Measurements from ENCODE around the gene CIC.

CIC gene

DNA sequence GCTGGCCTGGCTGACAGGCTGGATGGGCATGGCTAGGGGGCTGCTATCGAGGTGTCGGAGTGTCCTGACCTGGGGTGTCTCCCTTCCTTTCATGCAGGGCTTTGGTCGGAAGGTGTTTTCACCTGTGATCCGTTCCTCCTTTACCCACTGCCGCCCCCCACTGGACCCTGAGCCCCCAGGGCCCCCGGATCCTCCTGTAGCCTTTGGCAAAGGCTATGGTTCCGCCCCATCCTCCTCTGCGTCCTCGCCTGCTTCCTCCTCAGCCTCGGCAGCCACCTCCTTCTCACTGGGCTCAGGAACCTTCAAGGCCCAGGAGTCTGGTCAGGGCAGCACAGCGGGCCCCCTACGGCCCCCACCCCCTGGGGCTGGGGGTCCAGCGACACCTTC lies 21.1 kb downstream of the CIC start:
- no peak for DNase-seq

DNA sequence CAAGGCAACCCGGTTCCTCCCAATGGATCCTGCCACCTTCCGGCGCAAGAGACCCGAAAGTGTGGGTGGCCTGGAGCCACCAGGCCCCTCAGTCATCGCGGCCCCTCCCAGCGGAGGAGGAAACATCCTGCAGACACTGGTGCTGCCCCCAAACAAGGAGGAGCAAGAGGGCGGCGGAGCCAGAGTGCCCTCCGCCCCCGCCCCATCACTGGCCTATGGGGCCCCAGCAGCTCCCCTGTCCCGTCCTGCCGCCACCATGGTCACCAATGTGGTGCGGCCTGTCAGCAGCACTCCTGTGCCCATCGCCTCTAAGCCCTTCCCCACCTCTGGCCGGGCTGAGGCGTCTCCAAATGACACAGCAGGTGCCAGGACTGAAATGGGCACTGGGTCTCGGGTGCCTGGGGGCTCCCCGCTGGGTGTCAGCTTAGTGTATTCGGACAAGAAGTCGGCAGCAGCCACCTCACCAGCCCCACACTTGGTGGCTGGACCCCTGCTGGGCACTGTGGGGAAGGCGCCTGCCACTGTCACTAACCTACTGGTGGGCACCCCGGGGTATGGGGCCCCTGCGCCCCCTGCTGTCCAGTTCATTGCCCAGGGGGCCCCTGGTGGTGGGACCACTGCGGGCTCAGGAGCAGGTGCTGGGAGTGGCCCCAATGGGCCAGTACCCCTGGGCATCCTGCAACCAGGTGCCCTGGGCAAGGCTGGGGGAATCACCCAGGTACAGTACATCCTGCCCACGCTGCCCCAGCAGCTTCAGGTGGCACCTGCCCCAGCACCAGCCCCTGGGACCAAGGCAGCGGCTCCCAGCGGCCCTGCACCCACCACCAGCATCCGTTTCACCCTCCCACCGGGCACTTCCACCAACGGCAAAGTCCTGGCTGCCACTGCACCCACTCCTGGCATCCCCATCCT lies 21.7 kb downstream of the CIC start:
- DNase-seq = no peak

DNA sequence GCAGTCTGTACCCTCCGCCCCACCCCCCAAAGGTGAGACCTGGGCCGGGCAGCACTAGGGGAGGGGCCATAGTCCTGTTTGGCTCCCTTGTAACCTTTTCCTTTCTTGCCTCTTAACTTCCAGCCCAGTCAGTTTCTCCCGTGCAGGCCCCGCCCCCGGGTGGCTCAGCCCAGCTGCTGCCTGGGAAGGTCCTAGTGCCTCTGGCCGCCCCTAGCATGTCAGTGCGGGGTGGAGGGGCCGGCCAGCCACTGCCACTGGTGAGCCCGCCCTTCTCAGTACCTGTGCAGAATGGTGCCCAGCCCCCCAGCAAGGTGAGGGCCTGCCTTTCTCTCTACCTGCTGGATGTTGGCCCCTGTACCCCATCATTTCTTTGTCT lies 22.4 kb downstream of the CIC start:
- no peak for DNase-seq

DNA sequence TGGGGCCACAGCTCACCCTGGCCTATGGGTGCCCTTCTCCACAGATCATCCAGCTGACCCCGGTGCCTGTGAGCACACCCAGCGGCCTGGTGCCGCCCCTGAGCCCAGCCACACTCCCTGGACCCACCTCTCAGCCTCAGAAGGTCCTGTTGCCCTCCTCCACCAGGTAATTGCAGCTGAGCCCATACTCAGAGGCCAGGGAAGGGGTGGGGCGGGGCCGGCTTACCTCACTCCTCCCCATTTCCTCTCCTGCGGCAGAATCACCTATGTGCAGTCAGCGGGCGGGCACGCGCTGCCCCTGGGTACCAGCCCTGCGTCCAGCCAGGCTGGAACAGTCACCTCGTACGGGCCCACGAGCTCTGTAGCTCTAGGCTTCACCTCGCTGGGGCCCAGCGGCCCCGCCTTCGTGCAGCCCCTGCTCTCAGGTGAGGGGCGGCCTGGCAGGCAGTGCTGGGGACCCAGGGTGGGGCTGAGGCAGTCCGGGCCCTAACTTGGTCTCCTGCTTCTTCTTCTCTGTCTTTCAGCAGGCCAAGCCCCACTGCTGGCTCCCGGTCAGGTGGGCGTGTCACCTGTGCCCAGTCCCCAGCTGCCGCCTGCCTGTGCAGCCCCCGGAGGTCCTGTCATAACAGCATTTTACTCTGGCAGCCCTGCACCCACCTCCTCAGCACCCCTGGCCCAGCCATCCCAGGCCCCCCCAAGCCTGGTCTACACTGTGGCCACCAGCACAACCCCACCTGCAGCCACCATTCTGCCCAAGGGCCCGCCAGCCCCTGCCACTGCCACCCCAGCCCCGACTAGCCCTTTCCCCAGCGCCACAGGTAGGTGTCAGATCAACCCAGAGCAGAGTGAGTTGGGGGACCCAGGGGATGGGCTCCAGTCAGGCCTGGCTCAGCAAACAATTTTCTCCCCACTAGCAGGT lies 23.2 kb downstream of the CIC start:
- DNase-seq = no peak

DNA sequence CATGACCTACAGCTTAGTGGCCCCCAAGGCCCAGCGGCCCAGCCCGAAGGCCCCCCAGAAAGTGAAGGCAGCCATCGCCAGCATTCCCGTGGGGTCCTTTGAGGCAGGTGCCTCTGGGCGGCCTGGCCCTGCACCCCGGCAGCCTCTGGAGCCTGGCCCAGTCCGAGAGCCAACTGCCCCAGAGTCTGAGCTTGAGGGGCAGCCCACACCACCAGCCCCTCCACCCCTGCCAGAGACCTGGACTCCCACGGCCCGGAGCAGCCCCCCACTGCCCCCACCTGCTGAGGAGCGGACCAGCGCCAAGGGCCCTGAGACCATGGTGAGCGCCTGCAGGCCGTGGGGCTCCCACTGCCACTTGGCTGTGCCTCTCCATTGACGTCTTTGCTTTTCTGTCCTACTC lies 23.9 kb downstream of the CIC start:
- DNase-seq = no peak

DNA sequence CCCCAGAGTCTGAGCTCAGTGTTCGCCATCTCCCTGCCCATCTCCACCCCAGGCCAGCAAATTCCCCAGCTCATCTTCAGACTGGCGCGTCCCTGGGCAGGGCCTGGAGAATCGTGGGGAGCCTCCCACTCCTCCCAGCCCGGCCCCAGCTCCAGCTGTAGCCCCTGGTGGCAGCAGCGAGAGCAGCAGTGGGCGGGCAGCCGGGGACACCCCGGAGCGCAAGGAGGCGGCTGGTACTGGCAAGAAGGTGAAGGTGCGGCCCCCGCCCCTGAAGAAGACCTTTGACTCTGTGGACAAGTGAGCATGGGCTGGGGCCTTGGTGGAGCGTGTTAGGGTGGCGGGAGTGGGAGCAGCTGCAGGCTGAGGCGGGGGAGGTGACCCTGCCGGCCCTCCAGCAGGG lies 24.5 kb downstream of the CIC start:
- no peak for DNase-seq

DNA sequence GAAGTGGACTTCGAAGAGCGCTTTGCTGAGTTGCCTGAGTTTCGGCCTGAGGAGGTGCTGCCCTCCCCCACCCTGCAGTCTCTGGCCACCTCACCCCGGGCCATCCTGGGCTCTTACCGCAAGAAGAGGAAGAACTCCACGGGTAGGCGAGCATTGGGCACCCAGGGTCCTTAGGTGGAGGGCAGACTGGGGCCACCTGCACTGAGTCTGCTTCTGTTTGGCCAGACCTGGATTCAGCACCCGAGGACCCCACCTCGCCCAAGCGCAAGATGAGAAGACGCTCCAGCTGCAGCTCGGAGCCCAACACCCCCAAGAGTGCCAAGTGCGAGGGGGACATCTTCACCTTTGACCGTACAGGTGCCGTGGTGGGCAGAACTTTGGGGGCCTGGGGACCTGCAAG lies 24.9 kb downstream of the CIC start:
- no peak for DNase-seq

DNA sequence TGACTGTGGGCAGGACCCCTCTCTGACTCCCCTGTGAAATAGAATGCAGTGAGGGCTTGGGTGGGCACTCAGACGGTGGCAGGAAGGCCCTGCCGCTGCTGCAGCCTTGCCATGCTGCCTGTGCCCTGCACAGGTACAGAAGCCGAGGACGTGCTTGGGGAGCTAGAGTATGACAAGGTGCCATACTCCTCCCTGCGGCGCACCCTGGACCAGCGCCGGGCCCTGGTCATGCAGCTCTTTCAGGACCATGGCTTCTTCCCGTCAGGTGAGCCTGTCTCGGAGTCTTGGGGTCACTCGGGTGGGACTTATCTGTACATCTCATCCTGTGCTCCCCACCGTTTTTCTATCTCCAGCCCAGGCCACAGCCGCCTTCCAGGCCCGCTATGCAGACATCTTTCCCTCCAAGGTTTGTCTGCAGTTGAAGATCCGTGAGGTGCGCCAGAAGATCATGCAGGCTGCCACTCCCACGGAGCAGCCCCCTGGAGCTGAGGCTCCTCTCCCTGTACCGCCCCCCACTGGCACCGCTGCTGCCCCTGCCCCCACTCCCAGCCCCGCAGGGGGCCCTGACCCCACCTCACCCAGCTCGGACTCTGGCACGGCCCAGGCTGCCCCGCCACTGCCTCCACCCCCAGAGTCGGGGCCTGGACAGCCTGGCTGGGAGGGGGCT lies 25.6 kb downstream of the CIC start:
- no peak for DNase-seq

DNA sequence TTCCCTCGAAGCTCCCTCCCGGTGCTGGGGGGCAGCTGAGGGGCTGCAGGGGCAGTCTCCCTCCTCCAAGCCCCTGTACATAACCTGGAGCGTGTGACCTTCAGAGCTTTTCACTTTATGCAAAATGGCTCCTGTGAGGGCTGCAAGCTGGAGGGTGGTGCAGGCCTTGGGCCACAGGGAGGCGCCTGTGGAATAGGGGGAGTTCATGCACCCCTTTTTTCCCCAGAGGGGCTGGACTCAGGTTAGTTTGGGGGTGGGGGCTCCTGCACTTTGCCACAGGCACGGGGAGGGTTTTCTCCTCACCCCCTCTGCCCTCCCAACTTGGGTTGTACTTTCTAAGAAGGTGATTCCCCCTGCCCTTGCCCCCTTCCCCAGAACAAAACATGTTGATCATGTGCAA lies 26.3 kb downstream of the CIC start:
- DNase-seq = no peak

DNA sequence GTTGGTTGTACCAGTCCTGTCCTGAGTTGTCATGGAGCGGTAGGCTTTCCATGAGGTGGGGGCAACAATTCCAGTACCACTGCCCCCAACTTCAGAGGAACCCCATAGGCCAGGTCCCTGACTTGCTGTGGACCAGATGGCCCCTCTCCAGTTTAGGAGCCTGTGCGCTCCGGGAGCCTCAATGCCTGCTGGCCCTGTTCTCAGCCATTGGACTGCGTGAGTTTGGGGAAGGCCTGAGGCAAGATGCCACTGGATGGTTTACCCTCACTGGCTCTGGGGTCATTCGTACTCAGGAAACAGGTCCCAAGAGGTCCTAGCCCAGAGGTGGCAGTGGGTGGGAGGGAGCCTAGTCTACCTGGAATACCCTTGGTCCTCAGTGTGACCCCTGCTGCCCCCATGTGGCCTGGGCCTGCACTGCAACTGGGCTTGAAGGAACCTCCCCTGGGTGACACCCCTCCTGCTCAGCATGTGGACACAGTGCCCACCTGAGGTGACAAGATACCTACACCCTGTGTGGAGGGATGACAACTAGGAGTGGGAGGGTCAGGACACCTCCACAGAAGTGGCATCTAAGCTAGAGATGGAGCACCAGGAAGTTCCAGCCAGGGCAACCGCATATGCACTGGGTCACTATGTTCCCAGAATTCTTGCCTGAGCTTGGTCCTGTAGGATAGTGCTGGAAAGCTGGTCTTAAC lies 26.9 kb downstream of the CIC start:
- no peak for DNase-seq

DNA sequence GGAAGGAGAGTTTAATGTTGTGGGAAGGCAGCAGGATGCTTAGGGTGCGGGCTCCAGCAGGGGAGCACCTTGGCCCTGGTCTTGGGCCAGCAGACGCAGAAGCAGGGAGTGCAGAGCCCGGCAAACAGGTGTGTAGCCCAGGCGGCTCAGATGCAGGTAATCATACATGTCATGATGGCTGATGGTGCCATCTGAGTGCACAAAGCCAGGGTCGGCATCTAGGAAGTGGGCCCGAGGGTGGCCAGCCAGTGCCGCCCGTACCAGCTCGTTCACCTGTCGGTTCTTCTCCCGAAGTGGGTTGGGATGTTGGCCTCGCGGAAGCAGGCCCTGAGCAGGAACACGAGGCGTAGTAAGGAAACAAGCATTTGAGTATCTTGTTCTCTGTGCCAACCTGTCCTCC lies 28.0 kb downstream of the CIC start:
- no peak for DNase-seq

DNA sequence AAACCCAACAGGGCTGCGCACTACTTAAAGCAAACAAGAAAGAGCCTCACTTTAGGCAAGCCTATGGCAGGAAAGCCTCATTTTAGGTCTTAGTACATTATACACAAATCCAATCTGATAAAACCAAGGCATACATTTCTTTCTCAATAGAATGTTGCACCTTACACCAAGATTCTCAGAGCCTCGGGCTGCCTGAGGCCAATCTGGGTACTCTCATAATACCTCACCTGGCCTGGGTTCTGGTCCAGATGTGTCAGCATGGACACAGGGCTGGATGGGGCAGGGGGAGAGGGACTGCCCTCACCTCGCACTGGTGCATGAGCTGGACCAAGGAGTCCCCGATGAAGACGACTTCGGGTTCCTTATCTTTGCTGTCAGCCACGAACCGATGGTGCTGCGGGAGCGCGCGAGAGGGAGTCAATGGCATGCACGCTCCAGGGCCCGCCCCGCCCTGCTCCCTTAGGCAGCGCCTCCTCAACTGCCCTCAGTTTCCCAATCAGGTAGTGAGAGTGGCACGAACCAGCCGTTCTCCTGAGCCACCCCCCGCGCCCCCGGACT lies 32.7 kb downstream of the CIC start, which contains the start of gene PRR19:
Gene PRR19, plus strand, starts transcription at position 487 of the 558 bp plus-strand sequence. CDS start 7,453 bp downstream, outside the sequence.
- no peak for DNase-seq

DNA sequence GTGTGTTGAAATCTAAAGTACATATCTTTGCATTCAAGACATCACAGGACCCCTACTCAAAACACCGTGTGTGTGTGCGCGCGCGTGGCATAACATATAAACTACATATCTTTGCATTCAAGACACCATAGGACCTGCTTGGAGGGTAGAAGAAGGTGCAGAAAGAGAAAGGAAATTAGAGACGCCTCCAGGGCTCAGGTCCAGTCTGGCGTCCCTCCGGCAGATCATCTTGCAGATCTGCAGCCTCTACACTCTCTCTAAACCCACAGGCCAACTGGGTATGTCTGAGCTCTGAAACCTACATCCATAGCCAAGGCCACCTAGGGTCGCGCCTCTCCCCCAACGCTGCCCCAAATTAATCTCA lies 34.0 kb downstream of the CIC start:
- DNase-seq = no peak

DNA sequence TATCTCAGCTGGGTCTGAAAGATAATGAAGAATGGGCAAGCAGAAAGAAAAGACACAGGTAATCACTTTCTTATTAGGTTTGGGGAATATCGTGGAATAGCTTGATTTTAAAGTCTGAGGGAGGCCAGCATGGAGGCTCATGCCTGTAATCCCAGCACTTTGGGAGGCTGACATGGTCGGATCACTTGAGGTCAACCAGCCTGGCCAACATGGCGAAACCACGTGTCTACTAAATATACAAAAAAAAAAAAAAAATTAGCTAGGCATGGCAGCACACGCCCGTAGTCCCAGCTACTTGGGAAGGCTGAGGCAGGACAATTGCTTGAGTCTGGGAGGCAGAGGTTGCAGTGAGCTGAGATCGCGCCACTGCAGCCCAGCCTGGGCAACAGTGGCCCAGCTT lies 34.8 kb downstream of the CIC start:
- DNase-seq = no peak

DNA sequence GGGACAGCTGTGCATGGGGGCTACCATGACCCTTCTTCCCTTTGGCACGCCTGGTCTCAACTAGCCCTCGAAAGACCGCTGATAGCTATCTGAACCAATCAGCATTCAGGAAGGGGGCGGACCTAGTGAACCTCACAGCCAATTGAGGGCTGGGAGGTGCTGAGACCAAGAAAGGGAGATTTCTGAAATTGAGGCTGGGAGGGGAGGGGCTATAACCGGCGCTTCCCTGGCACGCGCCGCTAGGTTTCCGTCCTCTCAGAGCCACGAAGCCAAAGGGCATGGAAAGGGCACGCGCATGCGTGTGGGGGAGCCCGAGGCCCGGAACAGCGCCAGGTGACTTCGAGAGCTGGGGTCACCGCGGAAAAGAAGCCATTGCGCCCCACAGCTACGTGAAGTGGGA lies 37.6 kb downstream of the CIC start:
- DNase-seq = no peak

DNA sequence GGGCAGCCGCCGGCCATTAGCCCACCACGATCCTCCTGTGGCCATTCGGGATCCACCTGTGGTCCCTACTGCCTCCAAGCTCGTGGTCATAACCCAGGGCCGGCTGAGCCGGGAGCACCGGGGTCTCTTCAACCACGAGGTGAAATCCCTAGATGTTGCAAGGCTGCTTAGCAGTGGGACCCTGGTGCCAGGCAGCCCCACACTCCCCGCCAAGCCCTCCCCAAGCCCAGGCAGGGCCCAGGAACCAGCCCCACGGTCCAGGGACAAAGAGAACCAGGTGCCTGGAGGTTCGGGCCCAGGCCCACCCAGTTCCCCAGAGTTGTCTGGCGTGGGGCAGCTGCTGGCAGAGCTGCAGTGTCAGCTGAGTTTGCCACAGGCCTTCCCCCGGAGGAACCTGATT lies 40.6 kb downstream of the CIC start:
- DNase-seq = no peak

DNA sequence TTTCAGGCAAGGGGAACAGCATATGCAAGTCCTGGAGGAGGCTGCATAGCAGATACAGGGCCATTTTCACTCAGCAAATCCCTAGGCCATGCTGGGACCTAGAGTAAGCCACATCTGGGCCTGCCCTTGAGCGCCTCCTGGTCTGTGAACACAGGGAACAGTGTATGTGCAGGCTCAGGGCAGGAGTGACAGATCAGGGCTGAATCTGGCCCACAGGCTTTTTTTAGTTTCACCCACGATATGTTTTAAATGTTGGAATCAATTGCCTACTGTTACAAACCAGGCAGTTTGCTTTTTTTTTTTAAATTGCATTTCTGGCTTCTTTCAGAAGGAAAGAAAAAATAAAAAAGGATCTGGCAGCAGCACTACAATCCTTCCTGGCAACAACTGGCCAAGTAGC lies 42.6 kb downstream of the CIC start:
- DNase-seq = no peak

DNA sequence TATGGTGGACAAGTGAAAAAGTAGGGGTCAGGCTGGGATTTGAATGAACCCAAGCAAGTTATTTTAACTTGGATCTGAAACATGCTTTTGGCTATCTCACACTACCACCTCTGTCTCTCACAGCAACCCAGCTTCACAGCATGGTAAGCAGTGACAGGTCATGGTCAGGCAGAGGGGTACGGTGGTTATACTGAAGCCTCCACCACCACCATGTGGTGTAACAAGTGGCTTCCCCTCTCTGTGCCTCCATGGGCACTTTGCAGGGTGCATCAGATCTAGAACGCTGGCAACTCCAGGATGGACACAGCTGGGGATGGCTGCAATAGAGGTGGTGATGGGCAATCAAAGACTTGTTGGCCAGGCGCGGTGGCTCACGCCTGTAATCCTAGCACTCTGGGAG lies 43.3 kb downstream of the CIC start:
- no peak for DNase-seq

DNA sequence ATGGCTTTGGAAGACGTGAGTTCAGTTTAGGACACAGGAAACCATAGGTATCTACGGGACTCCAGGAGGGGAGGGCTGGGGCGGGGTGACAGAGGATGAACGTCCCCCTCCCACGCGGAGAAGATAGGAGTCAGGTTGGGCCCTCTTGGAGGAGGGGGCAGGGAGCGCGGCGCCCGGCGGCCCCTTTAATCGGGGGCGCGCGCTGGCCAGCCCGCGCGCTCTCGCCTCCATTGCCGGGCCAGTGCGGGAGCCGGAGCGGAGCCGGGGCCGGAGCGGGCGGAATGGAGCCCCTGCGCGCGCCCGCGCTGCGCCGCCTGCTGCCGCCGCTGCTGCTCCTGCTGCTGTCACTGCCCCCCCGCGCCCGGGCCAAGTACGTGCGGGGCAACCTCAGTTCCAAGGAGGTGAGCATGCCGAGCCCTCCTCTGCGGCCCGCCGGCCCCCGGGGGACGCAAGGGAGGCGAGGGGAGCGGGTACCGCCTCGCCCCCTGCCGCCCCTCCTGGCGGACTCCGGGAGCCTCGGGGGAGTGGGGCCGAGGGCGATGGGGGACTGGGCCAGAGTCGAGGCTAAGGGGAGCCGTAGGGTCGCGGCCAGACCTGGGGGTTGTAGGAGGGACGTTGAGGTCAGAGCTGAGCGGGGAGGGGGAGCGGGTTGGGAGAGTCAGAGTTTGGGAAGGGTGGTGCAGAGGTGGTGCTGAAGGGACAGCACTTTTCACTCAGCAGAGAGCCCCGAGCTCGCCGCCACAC lies 44.2 kb downstream of the CIC start, which contains the start of gene TMEM145:
Gene TMEM145, plus strand, starts transcription at position 214 of the 744 bp plus-strand sequence. Its CDS starts 68 bp downstream, at position 282.
- no peak for DNase-seq

DNA sequence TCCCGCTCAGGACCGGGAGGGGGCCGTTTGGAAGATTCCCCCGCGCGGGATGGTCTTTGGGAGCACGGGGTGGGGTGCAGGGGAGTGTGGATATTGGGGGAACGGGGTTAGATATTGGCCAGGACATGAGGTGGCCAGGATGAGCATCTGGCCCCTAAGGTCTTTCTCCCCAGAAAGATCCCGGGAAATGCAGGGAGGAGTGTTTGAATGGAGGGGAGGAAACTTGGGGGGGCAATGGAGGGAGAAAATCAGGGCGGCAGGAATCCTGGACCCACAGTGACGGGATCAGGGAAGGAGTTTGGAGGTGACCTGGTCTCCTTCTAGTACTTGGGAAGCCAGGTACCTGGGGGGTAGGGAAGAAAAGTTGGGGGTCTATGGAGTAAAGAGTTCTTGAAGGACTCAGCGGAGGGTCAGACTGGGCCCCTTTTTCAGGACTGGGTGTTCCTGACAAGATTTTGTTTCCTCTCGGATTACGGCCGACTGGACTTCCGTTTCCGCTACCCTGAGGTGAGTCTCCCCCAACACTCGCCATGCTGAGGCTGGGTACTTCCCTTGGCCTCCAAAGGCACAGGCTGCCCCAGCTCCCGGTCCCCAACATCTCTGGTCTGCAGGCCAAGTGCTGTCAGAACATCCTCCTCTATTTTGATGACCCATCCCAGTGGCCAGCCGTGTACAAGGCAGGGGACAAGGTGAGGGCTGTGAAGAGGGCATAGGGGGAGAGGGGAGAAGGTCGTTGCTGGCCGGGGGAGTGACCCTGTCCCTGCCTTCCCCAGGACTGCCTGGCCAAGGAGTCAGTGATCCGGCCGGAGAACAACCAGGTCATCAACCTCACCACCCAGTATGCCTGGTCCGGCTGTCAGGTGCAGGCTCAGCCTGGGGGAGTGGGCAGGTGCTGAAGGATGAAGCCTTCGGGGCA lies 45.0 kb downstream of the CIC start:
- DNase-seq = no peak

DNA sequence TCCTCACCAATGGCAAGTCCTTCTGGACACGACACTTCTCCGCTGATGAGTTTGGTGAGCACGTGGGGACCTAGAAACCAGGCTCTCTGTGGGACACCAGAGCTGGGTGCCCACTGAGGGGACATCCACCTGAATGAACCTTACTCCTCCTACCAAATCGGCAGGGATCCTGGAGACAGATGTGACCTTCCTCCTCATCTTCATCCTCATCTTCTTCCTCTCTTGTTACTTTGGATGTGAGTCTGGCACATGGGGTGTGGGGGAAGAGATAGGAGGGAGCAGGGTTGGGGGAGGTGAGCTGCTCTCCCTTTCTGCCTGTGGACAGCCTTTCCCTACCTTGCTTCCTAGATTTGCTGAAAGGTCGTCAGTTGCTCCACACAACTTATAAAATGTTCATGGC lies 46.0 kb downstream of the CIC start:
- no peak for DNase-seq

Measured in GF-D8 (cell line).